GM21367 (cell line): Measurements from ENCODE around the gene IDUA.
A peak's percentile ranks its signal among the peaks of the same experiment; 100 is the strongest.
"Not testable (repeated sequence)": the region's sequence is repeated elsewhere in the genome, so short reads cannot be mapped to it uniquely, and the experiment has no call there.

ENCODE experiments used
- ATAC-seq: cut with Tn5 transposase; IDR thresholded peaks from one replicate; pipeline ENCODE4 v1.9.1; 2021; ENCODE audit not compliant: unreplicated experiment

IDUA gene

GRCh38 chr4:966266-967112 is 20.4 kb upstream of the IDUA start:
- no peak for ATAC-seq

- no peak for ATAC-seq
Observed at GRCh38 chr4:967113-968104, 19.4 kb upstream of the IDUA start.

- ATAC-seq, result no peak
Observed at GRCh38 chr4:968221-968620, 18.6 kb upstream of the IDUA start.

GRCh38 chr4:968621-969394 is 18.0 kb upstream of the IDUA start:
- ATAC-seq, result no peak

- no peak for ATAC-seq
Observed at GRCh38 chr4:970046-970745, 16.6 kb upstream of the IDUA start.

GRCh38 chr4:970854-971520 is 15.9 kb upstream of the IDUA start:
- no peak for ATAC-seq

GRCh38 chr4:971666-972500 is 15.0 kb upstream of the IDUA start:
- ATAC-seq, result no peak

- peak; percentile 25 for ATAC-seq
Observed at GRCh38 chr4:972651-973424, 14.0 kb upstream of the IDUA start.

GRCh38 chr4:973431-974397 is 13.1 kb upstream of the IDUA start, which contains the start of gene DGKQ:
DGKQ (minus strand) TSS chr4:973569; CDS start chr4:973482, 87 bp downstream.
- peak; percentile 52 for ATAC-seq

GRCh38 chr4:974668-975067 is 12.2 kb upstream of the IDUA start:
- ATAC-seq, result no peak

- not testable (repeated sequence) for ATAC-seq
Observed at GRCh38 chr4:976016-976415, 10.8 kb upstream of the IDUA start.

- ATAC-seq, result no peak
Observed at GRCh38 chr4:978957-979701, 7.7 kb upstream of the IDUA start.

- ATAC-seq, result no peak
Observed at GRCh38 chr4:982291-982690, 4.6 kb upstream of the IDUA start.

GRCh38 chr4:982814-983213 is 4.0 kb upstream of the IDUA start:
- ATAC-seq, result no peak

- no peak for ATAC-seq
Observed at GRCh38 chr4:984336-985054, 2.3 kb upstream of the IDUA start.
